GM23338 (cell line): ENCODE data around the gene RIT2. TPM values are rescaled to one million over a fixed set of nuclear protein-coding genes. Genes with fewer than 3 reads are reported as not detected.

Experiments used
- ATAC-seq: fragments of 200-7000 bp; cut with Tn5 transposase; 3 replicates; pipeline ENCODE4 v1.9.1; 2020
- DNase-seq: peaks from one replicate; pipeline ENCODE4 v3.0.0-alpha.2; 2015; ENCODE audit warnings: low spot score
- H2AFZ ChIP-seq: fragments of 200-600 bp; sonication (generic); 2 replicates; pipeline ENCODE4 v1.8.0; 2016; ENCODE audit warnings: antibody characterized with exemption, mild to moderate bottlenecking, moderate library complexity
- H3F3A ChIP-seq: fragments of 200-600 bp; sonication (generic); replicated peaks from 2 replicates; pipeline ENCODE4 v1.8.0; 2017; ENCODE audit warnings: antibody characterized with exemption, mixed run types, low read depth
- H3K27ac ChIP-seq: fragments of 200-600 bp; sonication (generic); 2 replicates; pipeline ENCODE4 v1.6.1; 2016; ENCODE audit warnings: low read depth
- H3K27me3 ChIP-seq: fragments of 200-600 bp; sonication (generic); 2 replicates; pipeline ENCODE4 v1.8.0; 2016; ENCODE audit warnings: mild to moderate bottlenecking, mixed run types, moderate library complexity; ENCODE audit not compliant: insufficient read depth
- H3K36me3 ChIP-seq: fragments of 200-600 bp; sonication (generic); 2 replicates; pipeline ENCODE4 v1.8.0; 2016; ENCODE audit warnings: mild to moderate bottlenecking; ENCODE audit not compliant: insufficient read depth
- H3K4me1 ChIP-seq: fragments of 200-600 bp; sonication (generic); 2 replicates; pipeline ENCODE4 v1.8.0; 2016; ENCODE audit warnings: mild to moderate bottlenecking, moderate library complexity; ENCODE audit not compliant: insufficient read depth
- H3K4me2 ChIP-seq: fragments of 200-600 bp; sonication (generic); 2 replicates; pipeline ENCODE4 v1.7.1; 2017; ENCODE audit warnings: mixed run types
- H3K4me3 ChIP-seq: fragments of 200-600 bp; sonication (generic); 2 replicates; pipeline ENCODE4 v1.6.1; 2016; ENCODE audit warnings: mixed run types
- H3K79me2 ChIP-seq: fragments of 200-600 bp; sonication (generic); replicated peaks from 2 replicates; pipeline ENCODE4 v1.8.0; 2017; ENCODE audit warnings: mild to moderate bottlenecking; ENCODE audit not compliant: insufficient read depth
- H3K9me2 ChIP-seq: fragments of 200-600 bp; sonication (generic); 2 replicates; pipeline ENCODE4 v1.8.0; 2017; ENCODE audit not compliant: insufficient read depth
- H4K20me1 ChIP-seq: fragments of 200-600 bp; sonication (generic); replicated peaks from 2 replicates; pipeline ENCODE4 v1.8.0; 2017; ENCODE audit warnings: mild to moderate bottlenecking; ENCODE audit not compliant: insufficient read depth
- H3K27ac Mint-ChIP-seq: 2 replicates; pipeline ENCODE4 v1.8.0; 2020; ENCODE audit warnings: inconsistent platforms, mild to moderate bottlenecking, moderate library complexity, mixed read lengths
- H3K27me3 Mint-ChIP-seq: 3 replicates; pipeline ENCODE4 v1.8.0; 2022; ENCODE audit warnings: low read depth, mild to moderate bottlenecking, moderate library complexity, mixed read lengths, inconsistent platforms; ENCODE audit not compliant: insufficient read depth, poor library complexity
- H3K36me3 Mint-ChIP-seq: 3 replicates; pipeline ENCODE4 v1.8.0; 2021; ENCODE audit warnings: low read depth, mild to moderate bottlenecking, inconsistent platforms, moderate library complexity, mixed read lengths
- H3K4me1 Mint-ChIP-seq: 3 replicates; pipeline ENCODE4 v1.8.0; 2020; ENCODE audit warnings: mild to moderate bottlenecking, inconsistent platforms, mixed read lengths
- H3K4me3 Mint-ChIP-seq: 3 replicates; pipeline ENCODE4 v1.8.0; 2021; ENCODE audit warnings: moderate library complexity, mild to moderate bottlenecking, inconsistent platforms, mixed read lengths
- H3K9me3 Mint-ChIP-seq: 3 replicates; pipeline ENCODE4 v1.8.0; 2020; ENCODE audit warnings: moderate library complexity, mild to moderate bottlenecking, inconsistent platforms, mixed read lengths
- CREB1 ChIP-seq: fragments of 250-450 bp; sonication (Bioruptor Pico); IDR thresholded peaks from 2 replicates; pipeline ENCODE4 v1.5.0; 2020; ENCODE audit warnings: low read depth, mild to moderate bottlenecking, moderate library complexity
- ETS1 ChIP-seq: IDR thresholded peaks from 2 replicates; pipeline ENCODE4 v1.6.1; 2016; ENCODE audit warnings: antibody characterized with exemption
- EZH2 ChIP-seq: fragments of 200-600 bp; sonication (generic); IDR thresholded peaks from one replicate; pipeline ENCODE4 v1.8.0; 2017; ENCODE audit warnings: antibody characterized with exemption, mild to moderate bottlenecking, low read depth; ENCODE audit not compliant: unreplicated experiment
- EZH2phosphoT487 ChIP-seq: fragments of 200-600 bp; sonication (generic); IDR thresholded peaks from one replicate; pipeline ENCODE4 v1.8.1; 2018; ENCODE audit warnings: antibody characterized with exemption; ENCODE audit not compliant: unreplicated experiment
- JUNB ChIP-seq: IDR thresholded peaks from one replicate; pipeline ENCODE4 v1.6.1; 2016; ENCODE audit warnings: antibody characterized with exemption; ENCODE audit not compliant: unreplicated experiment
- NANOG ChIP-seq: IDR thresholded peaks from 2 replicates; pipeline ENCODE4 v1.6.1; 2016; ENCODE audit warnings: antibody characterized with exemption, borderline replicate concordance
- POLR2AphosphoS5 ChIP-seq: IDR thresholded peaks from 2 replicates; pipeline ENCODE4 v1.6.1; 2016; ENCODE audit warnings: antibody characterized with exemption, low read depth
- REST ChIP-seq: IDR thresholded peaks from one replicate; pipeline ENCODE4 v1.6.1; 2018; ENCODE audit warnings: antibody characterized with exemption; ENCODE audit not compliant: unreplicated experiment
- STAT1 ChIP-seq: IDR thresholded peaks from one replicate; pipeline ENCODE4 v1.6.1; 2016; ENCODE audit warnings: antibody characterized with exemption; ENCODE audit not compliant: unreplicated experiment
- ZNF114 ChIP-seq: fragments of 250-450 bp; sonication (Bioruptor Pico); IDR thresholded peaks from 2 replicates; pipeline ENCODE4 v1.5.0; 2020; ENCODE audit warnings: mild to moderate bottlenecking, moderate library complexity
- ZNF331 ChIP-seq: fragments of 250-450 bp; sonication (Bioruptor Pico); IDR thresholded peaks from 2 replicates; pipeline ENCODE4 v1.5.0; 2020; ENCODE audit warnings: low read depth, mild to moderate bottlenecking, moderate library complexity
- ZNF462 ChIP-seq: fragments of 250-450 bp; sonication (Bioruptor Pico); IDR thresholded peaks from 2 replicates; pipeline ENCODE4 v1.5.0; 2020; ENCODE audit warnings: mild to moderate bottlenecking, moderate library complexity
- polyA plus RNA-seq: library from polyadenylated mRNA; unstranded; fragments of >200 nt; fragmentation: Nextera tagmentation; extraction: Ambion mirVana; gene quantifications from 2 replicates; pipeline ENCODE4 v1.2.1, GENCODE V29; 2016
- total RNA-seq: library from RNA; depleted of rRNA; stranded (reverse); fragments of >200 nt; shearing (Covaris generic); gene quantifications from 2 replicates; pipeline ENCODE4 v1.2.3, GENCODE V29; 2014
- TF ChIP-seq, protein P1 (sequence below), 2 experiments: fragments of 200-600 bp in 1 of 2; sonication (generic) in 1 of 2; conservative IDR thresholded peaks; 2 replicates each; pipeline versions ENCODE4 v1.5.1 to v1.6.1; 2016 to 2017; ENCODE audit warnings: antibody characterized with exemption in 2 of 2, low read depth in 2 of 2, mild to moderate bottlenecking in 2 of 2, moderate library complexity in 1 of 2

The RIT2 gene
- total and polyA plus RNA-seq, 2 experiments from 2014 or later: 1.9 to 8.8 TPM

- H3K36me3 ChIP-seq: no peaks in the 10 kb centered on the region
- Mint-ChIP-seq H3K9me3 (no peaks in the 10 kb centered on the region), H3K27me3 (no peaks in the 10 kb centered on the region), H3K27ac (no peak overlapping the region), H3K36me3 (no peaks in the 10 kb centered on the region), H3K4me1 (peaks cover 18% of the 10 kb centered on the region), H3K4me3 (no peak overlapping the region)
- H3K79me2 ChIP-seq: no peaks in the 10 kb centered on the region
- H3K27me3 ChIP-seq: no peaks in the 10 kb centered on the region
- DNase-seq (no peak), ATAC-seq (no peak)
- no peaks in the 10 kb centered on the region for H4K20me1 ChIP-seq
- H3K4me3 ChIP-seq: no peak overlapping the region
- no peaks in the 10 kb centered on the region for H3K9me2 ChIP-seq
- H3F3A ChIP-seq: no peaks in the 10 kb centered on the region
- no peak overlapping the region for H3K27ac ChIP-seq
- no peak overlapping the region for H3K4me2 ChIP-seq
- TF ChIP-seq NANOG: no peak
- TF ChIP-seq ZNF114 (CRISPR knock-in tag): no peak
- no peak for TF ChIP-seq ZNF331 (CRISPR knock-in tag)
- no peak for TF ChIP-seq REST
- TF ChIP-seq POLR2AphosphoS5: no peak
- no peak for TF ChIP-seq STAT1
- no peak for TF ChIP-seq ZNF462 (CRISPR knock-in tag)
- TF ChIP-seq CREB1 (CRISPR knock-in tag): no peak
- TF ChIP-seq JUNB: no peak
- TF ChIP-seq EZH2phosphoT487: no peak
- TF ChIP-seq, protein P1, sequence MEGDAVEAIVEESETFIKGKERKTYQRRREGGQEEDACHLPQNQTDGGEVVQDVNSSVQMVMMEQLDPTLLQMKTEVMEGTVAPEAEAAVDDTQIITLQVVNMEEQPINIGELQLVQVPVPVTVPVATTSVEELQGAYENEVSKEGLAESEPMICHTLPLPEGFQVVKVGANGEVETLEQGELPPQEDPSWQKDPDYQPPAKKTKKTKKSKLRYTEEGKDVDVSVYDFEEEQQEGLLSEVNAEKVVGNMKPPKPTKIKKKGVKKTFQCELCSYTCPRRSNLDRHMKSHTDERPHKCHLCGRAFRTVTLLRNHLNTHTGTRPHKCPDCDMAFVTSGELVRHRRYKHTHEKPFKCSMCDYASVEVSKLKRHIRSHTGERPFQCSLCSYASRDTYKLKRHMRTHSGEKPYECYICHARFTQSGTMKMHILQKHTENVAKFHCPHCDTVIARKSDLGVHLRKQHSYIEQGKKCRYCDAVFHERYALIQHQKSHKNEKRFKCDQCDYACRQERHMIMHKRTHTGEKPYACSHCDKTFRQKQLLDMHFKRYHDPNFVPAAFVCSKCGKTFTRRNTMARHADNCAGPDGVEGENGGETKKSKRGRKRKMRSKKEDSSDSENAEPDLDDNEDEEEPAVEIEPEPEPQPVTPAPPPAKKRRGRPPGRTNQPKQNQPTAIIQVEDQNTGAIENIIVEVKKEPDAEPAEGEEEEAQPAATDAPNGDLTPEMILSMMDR (conservative IDR thresholded peaks at IDR 0.05; ENCODE audit: low read depth in 2 of 2): no peak
- no peak for TF ChIP-seq ETS1
- TF ChIP-seq EZH2: no peak
- H2AFZ ChIP-seq: no peak overlapping the region
- peaks cover 16% of the 10 kb centered on the region for H3K4me1 ChIP-seq
Measured at GRCh38 chr18:42925036-42925435, 190.4 kb downstream of the RIT2 start.
